Stimulated activated CD8-positive, alpha-beta memory T cell treated with anti-CD3 and anti-CD28 coated beads, Interleukin-12 subunit alpha, Interleukin-12 subunit beta, amount 100 ng/mL, for 1 hour (primary cell): Measurements from ENCODE around the gene SUN1.
"Not testable (repeated sequence)": the region's sequence is repeated elsewhere in the genome, so short reads cannot be mapped to it uniquely, and the experiment has no call there.

Source experiments
- DNase-seq: peaks from one replicate; pipeline ENCODE4 v3.0.0-alpha.2; 2020; ENCODE audit warnings: low read depth

The SUN1 gene

GRCh38 chr7:857661-858060 is 25.4 kb downstream of the SUN1 start:
- DNase-seq = no peak

GRCh38 chr7:859359-860030 is 27.2 kb downstream of the SUN1 start:
- DNase-seq = no peak

GRCh38 chr7:860149-860548 is 27.9 kb downstream of the SUN1 start:
- no peak for DNase-seq

GRCh38 chr7:861222-861621 is 28.9 kb downstream of the SUN1 start:
- DNase-seq = no peak

GRCh38 chr7:862157-862556 is 29.9 kb downstream of the SUN1 start:
- no peak for DNase-seq

GRCh38 chr7:863106-863505 is 30.8 kb downstream of the SUN1 start:
- DNase-seq = no peak

- DNase-seq = no peak
Measured at GRCh38 chr7:865921-866320, 33.6 kb downstream of the SUN1 start.

GRCh38 chr7:867001-867405 is 34.7 kb downstream of the SUN1 start:
- no peak for DNase-seq

GRCh38 chr7:867406-868188 is 35.3 kb downstream of the SUN1 start:
- DNase-seq = no peak

- DNase-seq = no peak
Measured at GRCh38 chr7:868189-868486, 35.9 kb downstream of the SUN1 start.

GRCh38 chr7:869348-869747 is 37.1 kb downstream of the SUN1 start:
- DNase-seq = no peak

GRCh38 chr7:871900-872537 is 39.7 kb downstream of the SUN1 start:
- DNase-seq = no peak

GRCh38 chr7:872685-873084 is 40.4 kb downstream of the SUN1 start:
- DNase-seq = not testable (repeated sequence)

GRCh38 chr7:873367-874002 is 41.2 kb downstream of the SUN1 start:
- DNase-seq = peak; percentile 51

- no peak for DNase-seq
Measured at GRCh38 chr7:874031-874749, 41.9 kb downstream of the SUN1 start.

GRCh38 chr7:875051-875450 is 42.8 kb downstream of the SUN1 start:
- no peak for DNase-seq

- no peak for DNase-seq
Measured at GRCh38 chr7:875476-876076, 43.3 kb downstream of the SUN1 start.

GRCh38 chr7:876077-876971 is 44.0 kb downstream of the SUN1 start, which contains the start of gene GET4:
Gene GET4, plus strand, starts transcription at chr7:876554. Its CDS starts 92 bp downstream, at chr7:876646.
- DNase-seq = peak; percentile 93

GRCh38 chr7:876972-877311 is 44.7 kb downstream of the SUN1 start:
- DNase-seq = no peak

GRCh38 chr7:877312-878232 is 45.3 kb downstream of the SUN1 start:
- DNase-seq = no peak
